Esophagus (tissue), 2 donors: Measurements from ENCODE around the gene ABHD12. TPM values are rescaled to one million over a fixed set of nuclear protein-coding genes. Genes with fewer than 3 reads are reported as not detected.
A peak's percentile ranks its signal among the peaks of the same experiment; 100 is the strongest.
"Not testable (repeated sequence)": the region's sequence is repeated elsewhere in the genome, so short reads cannot be mapped to it uniquely, and the experiment has no call there.

Experiments used
- H3K27ac ChIP-seq, 2 donors: one replicate each; pipeline ENCODE4 v1.5.1; 2013; ENCODE audit warnings: low read depth in 2 of 2, mild to moderate bottlenecking in 2 of 2, inconsistent platforms in 1 of 2, low read length in 1 of 2, moderate library complexity in 1 of 2
- H3K27me3 ChIP-seq, 2 donors: one replicate each; pipeline ENCODE4 v1.6.1; 2013; ENCODE audit warnings: low read length in 2 of 2, control low read depth in 1 of 2, mild to moderate bottlenecking in 1 of 2; ENCODE audit not compliant: insufficient read depth in 2 of 2, control insufficient read depth in 1 of 2
- H3K36me3 ChIP-seq, 2 donors: one replicate each; pipeline ENCODE4 v1.6.1; 2013; ENCODE audit warnings: low read length in 1 of 2; ENCODE audit not compliant: control insufficient read depth in 2 of 2, insufficient read depth in 2 of 2
- H3K4me1 ChIP-seq, 2 donors: one replicate each; pipeline ENCODE4 v1.6.1; 2013; ENCODE audit warnings: low read length in 1 of 2; ENCODE audit not compliant: control insufficient read depth in 2 of 2, insufficient read depth in 2 of 2
- H3K4me3 ChIP-seq, 2 donors: one replicate each; pipeline ENCODE4 v1.5.1; 2013; ENCODE audit warnings: low read length in 2 of 2, mild to moderate bottlenecking in 2 of 2, low read depth in 1 of 2, moderate library complexity in 1 of 2
- H3K9me3 ChIP-seq, 2 donors: one replicate each; pipeline ENCODE4 v1.6.1; 2013; ENCODE audit warnings: mild to moderate bottlenecking in 2 of 2, low read depth in 1 of 2, low read length in 1 of 2, moderate library complexity in 1 of 2; ENCODE audit not compliant: control insufficient read depth in 2 of 2, insufficient read depth in 1 of 2
- WGBS, 2 donors: extraction: QIAGEN DNeasy Blood & Tissue Kit; methylation state at CpG; one replicate each; pipeline ENCODE4 v1.1.7; 2013; 5-methylcytosine and 5-hydroxymethylcytosine counted together
- polyA plus RNA-seq, 2 donors: library from polyadenylated mRNA; stranded (reverse); fragments of 200-250 nt; gene quantifications; one replicate each; pipeline ENCODE4 v1.2.3, GENCODE V29; 2013
- donor health status: healthy with polysubstance abuse.
- donor health status: Bipolar disorder and iron deficiency.

Gene ABHD12
- polyA plus RNA-seq, 2 donors, result 36.9 to 42.3 TPM

DNA sequence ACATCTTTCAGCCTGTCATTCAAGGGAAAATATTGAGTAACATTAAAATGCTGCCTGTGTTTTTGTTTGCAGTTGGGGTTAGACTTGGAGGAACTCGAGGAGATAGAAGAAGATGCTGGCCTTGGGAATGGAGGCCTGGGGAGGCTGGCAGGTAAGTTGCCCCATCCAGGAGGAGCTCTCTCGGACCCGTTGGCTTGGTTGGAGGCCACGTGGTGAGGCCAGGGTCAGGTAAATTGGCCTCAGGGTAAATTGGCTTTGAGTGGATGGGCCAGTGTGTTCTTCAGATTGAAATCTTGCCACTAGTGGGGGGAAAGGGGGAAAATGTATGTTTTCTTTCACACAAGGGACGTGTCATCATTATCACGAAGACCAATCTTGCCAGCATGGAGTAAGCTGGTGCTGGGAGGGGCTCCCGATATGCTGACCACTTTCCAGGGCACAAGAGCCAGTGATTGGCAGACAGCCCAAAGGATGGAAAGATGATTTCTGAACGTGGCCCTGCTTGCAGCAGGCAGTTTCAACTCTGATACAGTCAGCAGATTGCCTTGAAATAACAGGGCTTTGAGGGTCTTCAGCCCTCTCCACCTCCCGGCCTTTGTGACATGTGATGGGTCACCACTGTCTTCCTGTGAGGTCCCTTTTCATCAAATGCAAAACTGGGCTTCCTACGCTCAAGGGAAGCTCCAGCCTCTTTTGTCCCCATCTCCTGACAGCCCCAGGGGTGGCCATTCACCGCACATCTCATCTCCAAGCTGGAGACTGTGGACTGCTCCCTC lies 121.4 kb downstream of the ABHD12 start:
- H3K4me1 ChIP-seq, result peaks cover 0 to 4% of the 10 kb centered on the region in 2 donors
- no peak overlapping the region for H3K4me3 ChIP-seq
- peak overlapping the region in 1 of 2 donors; percentile 28 for H3K27ac ChIP-seq
- H3K36me3 ChIP-seq, result peaks cover 18 to 30% of the 10 kb centered on the region in 2 donors
- no peaks in the 10 kb centered on the region for H3K27me3 ChIP-seq
- H3K9me3 ChIP-seq, result no peaks in the 10 kb centered on the region
- 81 to 85% methylated on average over 11 of the region's 11 CpGs for WGBS, 2 donors

DNA sequence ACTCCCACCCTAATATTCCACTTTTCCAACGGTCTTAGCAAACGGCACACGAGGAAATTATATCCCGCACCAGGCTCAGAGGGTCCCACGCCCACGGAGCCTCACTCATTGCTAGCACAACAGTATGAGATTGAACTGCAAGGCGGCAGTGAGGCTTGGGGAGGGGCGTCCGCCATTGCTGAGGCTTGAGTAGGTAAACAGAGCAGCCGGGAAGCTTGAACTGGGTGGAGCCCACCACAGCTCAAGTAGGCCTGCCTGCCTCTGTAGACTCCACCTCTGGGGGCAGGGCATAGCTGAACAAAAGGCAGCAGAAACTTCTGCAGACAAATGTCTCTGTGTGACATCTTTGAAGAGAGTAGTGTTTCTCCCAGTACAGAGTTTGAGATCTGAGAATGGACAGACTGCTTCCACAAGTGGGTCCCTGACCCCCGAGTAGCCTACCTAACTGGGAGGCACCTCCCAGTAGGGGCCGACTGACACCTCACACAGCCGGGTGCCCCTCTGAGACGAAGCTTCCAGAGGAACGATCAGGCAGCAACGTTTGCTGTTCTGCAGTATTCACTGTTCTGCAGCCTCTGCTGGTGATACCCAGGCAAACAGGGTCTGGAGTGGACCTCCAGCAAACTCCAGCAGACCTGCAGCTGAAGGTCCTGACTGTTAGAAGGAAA lies 129.7 kb downstream of the ABHD12 start:
- not testable (repeated sequence) for H3K9me3 ChIP-seq, H3K27me3 ChIP-seq, H3K27ac ChIP-seq, H3K4me3 ChIP-seq, H3K4me1 ChIP-seq
- peaks cover 0 to 12% of the 10 kb centered on the region in 2 donors for H3K36me3 ChIP-seq
- WGBS, 2 donors, result 89 to 93% methylated on average over 16 of the region's 16 CpGs

DNA sequence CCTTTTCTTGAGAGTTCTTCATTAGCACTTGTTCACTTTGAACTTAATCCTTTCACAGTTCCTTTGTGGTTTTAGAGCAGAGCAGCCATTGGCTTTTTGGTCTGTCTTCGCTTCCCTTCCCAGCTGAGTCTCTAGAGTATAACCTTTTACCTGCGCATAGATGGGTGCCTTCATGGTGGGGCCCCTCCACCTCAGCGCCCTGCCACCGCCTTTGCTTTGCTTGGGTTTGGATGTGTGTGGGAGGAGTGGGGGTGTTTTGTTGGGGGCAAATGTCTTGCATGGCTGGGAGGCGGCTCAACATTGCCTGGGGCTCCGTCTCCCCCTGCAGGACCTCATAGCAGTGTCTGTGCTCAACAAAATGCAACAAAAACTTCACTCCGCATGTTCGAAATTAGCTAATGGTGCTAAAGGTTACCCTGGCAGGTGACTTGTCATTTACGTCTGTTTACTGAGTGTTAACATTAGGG lies 130.8 kb downstream of the ABHD12 start:
- no peaks in the 10 kb centered on the region for H3K9me3 ChIP-seq
- 84 to 95% methylated on average over 9 of the region's 9 CpGs for WGBS, 2 donors
- peaks cover 4 to 9% of the 10 kb centered on the region in 2 donors for H3K4me1 ChIP-seq
- no peaks in the 10 kb centered on the region for H3K27me3 ChIP-seq
- no peak overlapping the region for H3K27ac ChIP-seq
- no peak overlapping the region for H3K4me3 ChIP-seq
- H3K36me3 ChIP-seq, result peaks cover 0 to 16% of the 10 kb centered on the region in 2 donors

DNA sequence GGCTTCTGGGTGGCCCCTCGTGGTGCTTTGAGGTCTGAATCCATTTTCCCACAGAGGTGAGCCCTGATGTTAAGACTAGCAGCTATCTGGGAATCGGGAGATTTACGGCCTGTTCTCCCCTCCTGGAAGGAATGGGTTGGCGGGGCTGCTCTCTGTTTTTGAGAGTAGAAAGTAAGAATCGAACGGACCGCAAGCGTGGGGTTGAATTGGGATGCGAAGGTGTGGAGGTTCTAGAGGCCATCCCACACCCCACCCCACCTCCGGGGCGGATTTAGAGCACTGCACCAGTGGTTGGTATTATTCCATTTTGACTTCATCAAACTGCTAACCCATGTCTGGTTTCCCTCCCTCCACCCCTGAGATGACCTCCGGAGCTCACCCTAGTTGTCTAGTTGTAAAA lies 131.3 kb downstream of the ABHD12 start:
- Histone ChIP-seq H3K4me1 (peaks cover 4 to 9% of the 10 kb centered on the region in 2 donors), H3K9me3 (no peaks in the 10 kb centered on the region), H3K36me3 (peaks cover 0 to 16% of the 10 kb centered on the region in 2 donors), H3K27ac (no peak overlapping the region), H3K27me3 (no peaks in the 10 kb centered on the region), H3K4me3 (no peak overlapping the region)
- WGBS, 2 donors, result 93 to 94% methylated on average over 12 of the region's 12 CpGs

DNA sequence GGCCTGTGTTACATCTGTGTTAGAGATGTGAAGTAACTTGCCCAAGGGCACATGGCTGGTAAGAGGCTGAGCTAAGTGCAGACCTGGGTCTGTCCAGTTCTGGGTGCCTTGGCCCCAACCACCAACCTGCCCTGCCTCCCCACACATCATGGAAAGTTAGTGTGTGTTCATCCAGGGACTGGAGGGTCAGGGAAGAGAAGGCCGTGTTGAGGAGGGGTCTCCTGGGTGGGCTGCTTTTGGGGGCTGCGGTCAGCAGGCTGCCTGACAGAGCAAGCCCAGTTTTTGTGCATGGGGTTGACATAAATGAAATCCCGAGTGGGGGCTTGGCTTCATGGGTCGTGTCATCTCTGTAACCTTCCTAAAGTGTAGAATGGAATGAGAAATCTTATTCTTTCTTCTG lies 131.8 kb downstream of the ABHD12 start:
- WGBS, 2 donors, result 83 to 84% methylated on average over 4 of the region's 4 CpGs

DNA sequence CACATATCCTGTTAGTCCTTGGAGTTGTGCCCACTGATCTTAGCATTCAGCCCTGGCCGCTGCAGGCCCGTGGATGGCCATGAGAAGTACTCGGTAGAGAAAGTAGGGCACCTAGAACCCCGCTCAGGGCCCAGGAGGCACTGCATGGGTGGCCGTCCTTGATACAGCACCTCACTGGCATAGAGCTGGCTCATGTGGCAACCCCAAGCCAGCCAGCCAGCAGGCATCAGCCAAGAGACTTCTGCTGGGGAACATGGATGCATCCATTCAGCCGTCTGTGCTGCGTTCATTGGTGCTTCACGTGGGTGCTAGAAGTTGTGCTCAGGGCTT lies 132.2 kb downstream of the ABHD12 start:
- no peak overlapping the region for H3K27ac ChIP-seq
- H3K9me3 ChIP-seq, result no peaks in the 10 kb centered on the region
- peaks cover 4 to 9% of the 10 kb centered on the region in 2 donors for H3K4me1 ChIP-seq
- H3K27me3 ChIP-seq, result no peaks in the 10 kb centered on the region
- WGBS, 2 donors, result 81 to 83% methylated on average over 8 of the region's 8 CpGs
- H3K4me3 ChIP-seq, result no peak overlapping the region
- peaks cover 0 to 16% of the 10 kb centered on the region in 2 donors for H3K36me3 ChIP-seq

More for the DNA sequence above, 131.8 kb downstream of the ABHD12 start:
- Histone ChIP-seq H3K9me3 (no peaks in the 10 kb centered on the region), H3K36me3 (peaks cover 0 to 16% of the 10 kb centered on the region in 2 donors), H3K4me3 (no peak overlapping the region), H3K27me3 (no peaks in the 10 kb centered on the region), H3K4me1 (peaks cover 4 to 9% of the 10 kb centered on the region in 2 donors), H3K27ac (no peak overlapping the region)

DNA sequence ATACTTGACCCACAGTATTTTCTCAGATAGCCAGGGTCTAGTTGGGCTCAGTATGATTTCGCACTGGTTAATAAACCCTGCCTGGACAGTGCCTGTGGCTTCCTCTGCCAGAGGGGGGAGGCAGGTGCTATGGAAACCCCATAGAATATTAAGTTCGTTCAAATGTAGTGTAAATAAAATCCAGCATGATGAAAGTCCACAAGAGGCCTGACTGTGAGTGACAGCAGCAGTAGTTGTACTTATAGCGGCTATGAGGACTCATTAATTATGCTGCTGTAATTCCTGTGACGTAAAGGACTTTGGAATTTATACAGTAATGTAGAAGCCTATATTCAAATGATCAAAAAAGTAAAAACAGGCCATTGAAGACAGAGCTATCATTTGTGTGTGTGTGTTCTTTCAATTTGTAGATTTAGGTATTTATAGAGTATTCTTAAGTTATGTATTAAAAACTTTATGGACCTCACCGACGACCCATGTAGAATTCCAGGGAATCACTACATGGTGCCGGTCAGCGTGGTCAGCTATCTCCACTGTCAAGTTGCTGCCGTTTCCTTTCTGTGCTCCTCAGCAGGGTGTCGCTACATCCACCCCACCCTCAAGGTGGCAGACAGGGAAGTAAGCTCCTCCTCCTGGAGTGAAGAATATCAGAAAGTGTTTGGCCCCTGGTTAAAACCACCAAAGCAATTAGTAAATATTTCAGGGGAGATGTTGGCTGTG lies 132.7 kb downstream of the ABHD12 start:
- Histone ChIP-seq H3K27ac (peak overlapping the region in 1 of 2 donors; percentile 3), H3K4me3 (no peak overlapping the region), H3K27me3 (no peaks in the 10 kb centered on the region), H3K4me1 (peaks cover 4 to 9% of the 10 kb centered on the region in 2 donors), H3K9me3 (no peaks in the 10 kb centered on the region), H3K36me3 (peaks cover 0 to 16% of the 10 kb centered on the region in 2 donors)
- 82 to 86% methylated on average over 10 of the region's 10 CpGs for WGBS, 2 donors

DNA sequence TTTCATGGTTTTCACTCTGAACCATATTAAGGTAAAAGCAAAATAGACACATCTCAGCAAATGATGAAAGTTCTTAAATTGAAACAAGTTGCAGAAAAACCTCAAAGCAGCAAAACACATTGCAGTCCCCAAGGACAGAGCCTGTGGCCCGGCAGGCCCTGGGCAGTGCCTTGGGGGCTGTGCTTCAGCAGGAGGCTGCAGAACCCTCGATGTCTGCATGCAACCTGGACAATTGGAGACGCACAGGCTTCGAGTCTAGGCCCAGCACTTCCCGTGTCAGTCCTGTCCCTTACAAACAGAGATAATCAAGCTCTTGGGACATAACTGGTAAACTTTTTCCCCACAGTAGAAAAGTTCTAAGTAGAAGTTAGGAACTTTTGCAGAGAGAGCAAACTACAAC lies 133.5 kb downstream of the ABHD12 start:
- Histone ChIP-seq H3K27ac (no peak overlapping the region), H3K36me3 (peaks cover 0 to 16% of the 10 kb centered on the region in 2 donors)

DNA sequence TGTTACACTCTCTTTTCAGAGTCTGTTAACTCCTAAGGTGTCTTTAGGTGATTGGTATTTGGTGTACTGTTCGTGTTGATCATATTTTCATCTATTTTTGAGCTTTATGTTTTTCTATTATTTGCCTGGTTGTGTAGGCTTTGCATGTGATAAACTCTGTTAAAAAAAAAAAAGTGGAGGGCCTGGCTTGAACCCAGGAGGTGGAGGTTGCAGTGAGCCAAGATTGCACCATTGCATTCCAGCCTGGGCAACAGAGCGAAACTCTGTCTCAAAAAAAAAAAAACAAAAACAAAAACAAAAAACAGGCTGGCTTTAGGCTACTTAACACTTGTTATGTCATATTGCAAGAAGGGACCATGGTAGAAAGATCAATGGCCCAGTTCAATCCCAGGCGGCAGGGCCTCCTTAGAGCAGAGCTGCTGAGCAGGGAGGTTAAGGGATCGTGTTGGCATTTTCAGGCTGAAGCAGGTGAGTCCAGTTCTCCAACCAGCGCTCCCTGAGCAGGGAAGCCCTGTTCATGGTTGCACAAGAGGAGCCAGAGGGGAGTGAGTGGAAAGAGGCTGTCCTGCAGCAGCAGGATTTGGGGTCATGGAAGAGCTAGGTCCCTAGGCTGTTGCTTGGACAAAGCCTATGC lies 134.3 kb downstream of the ABHD12 start:
- Histone ChIP-seq H3K27me3 (no peaks in the 10 kb centered on the region), H3K9me3 (no peaks in the 10 kb centered on the region), H3K27ac (peak overlapping the region; percentile 13 to 73), H3K4me3 (no peak overlapping the region), H3K4me1 (peaks cover 7 to 12% of the 10 kb centered on the region in 2 donors), H3K36me3 (peaks cover 0 to 16% of the 10 kb centered on the region in 2 donors)
- 65 to 72% methylated on average over 5 of the region's 5 CpGs for WGBS, 2 donors

More for the DNA sequence above, 133.5 kb downstream of the ABHD12 start:
- Histone ChIP-seq H3K9me3 (no peaks in the 10 kb centered on the region), H3K27me3 (no peaks in the 10 kb centered on the region), H3K4me1 (peaks cover 7 to 9% of the 10 kb centered on the region in 2 donors), H3K4me3 (no peak overlapping the region)
- 90 to 92% methylated on average over 5 of the region's 5 CpGs for WGBS, 2 donors
